ENCODE data around the gene IGFBPL1.
"Not testable (repeated sequence)": the region's sequence is repeated elsewhere in the genome, so short reads cannot be mapped to it uniquely, and the experiment has no call there.

IGFBPL1 gene

DNA sequence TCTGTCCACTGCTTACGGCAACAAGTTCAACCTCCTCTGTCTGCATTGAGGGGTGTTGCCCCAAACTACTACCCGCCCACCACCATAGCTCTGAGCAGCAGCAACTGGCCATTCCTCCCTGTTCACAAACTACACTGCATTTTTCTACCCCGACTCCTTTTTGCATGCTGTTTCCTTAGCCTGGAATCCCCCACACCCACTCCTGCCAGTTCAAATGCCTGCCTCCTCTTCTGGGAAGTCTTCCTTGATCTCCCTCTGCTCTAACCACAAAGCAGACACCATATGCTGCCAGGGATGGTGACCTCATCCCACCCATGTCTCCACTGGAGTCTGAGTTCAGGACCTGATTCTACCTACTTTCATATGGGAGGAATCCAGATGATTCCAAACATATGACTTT is 18.5 kb downstream of the IGFBPL1 start:
- no peak overlapping the region for H3K4me3 ChIP-seq (replicated peaks in 1 of 2; ENCODE audit: low read depth in 2 of 2, low read length in 2 of 2)
- DNase-seq (ENCODE audit: low read depth in 2 of 2): no peak
- TF ChIP-seq, protein P1, sequence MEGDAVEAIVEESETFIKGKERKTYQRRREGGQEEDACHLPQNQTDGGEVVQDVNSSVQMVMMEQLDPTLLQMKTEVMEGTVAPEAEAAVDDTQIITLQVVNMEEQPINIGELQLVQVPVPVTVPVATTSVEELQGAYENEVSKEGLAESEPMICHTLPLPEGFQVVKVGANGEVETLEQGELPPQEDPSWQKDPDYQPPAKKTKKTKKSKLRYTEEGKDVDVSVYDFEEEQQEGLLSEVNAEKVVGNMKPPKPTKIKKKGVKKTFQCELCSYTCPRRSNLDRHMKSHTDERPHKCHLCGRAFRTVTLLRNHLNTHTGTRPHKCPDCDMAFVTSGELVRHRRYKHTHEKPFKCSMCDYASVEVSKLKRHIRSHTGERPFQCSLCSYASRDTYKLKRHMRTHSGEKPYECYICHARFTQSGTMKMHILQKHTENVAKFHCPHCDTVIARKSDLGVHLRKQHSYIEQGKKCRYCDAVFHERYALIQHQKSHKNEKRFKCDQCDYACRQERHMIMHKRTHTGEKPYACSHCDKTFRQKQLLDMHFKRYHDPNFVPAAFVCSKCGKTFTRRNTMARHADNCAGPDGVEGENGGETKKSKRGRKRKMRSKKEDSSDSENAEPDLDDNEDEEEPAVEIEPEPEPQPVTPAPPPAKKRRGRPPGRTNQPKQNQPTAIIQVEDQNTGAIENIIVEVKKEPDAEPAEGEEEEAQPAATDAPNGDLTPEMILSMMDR (IDR thresholded peaks at IDR 0.05; ENCODE audit: low read depth, low read length): no peak

DNA sequence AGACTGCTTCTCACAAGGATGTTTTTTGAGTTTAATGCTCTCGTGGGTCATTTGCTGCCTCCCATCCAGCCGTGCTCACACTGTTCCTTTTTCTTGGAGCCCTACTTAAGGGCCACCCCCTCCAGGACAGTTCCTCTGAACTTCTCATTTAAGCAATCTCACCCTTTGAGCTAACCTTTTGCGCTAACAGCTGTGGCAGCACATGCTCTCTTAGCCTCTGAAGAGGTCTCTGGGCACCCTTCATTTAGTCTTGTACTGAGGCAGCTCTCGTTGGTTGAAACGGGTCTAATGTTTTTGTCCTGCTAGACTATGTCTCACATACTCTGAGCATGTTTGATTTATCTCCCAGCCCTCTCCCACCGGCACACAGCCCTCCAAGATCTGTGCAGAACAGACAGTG is 19.9 kb downstream of the IGFBPL1 start:
- TF ChIP-seq, protein P1 (IDR thresholded peaks at IDR 0.05; ENCODE audit: low read depth, low read length): no peak
- H3K4me3 ChIP-seq (replicated peaks in 1 of 2; ENCODE audit: low read depth in 2 of 2, low read length in 2 of 2): no peak overlapping the region
- DNase-seq (ENCODE audit: low read depth in 2 of 2): no peak

DNA sequence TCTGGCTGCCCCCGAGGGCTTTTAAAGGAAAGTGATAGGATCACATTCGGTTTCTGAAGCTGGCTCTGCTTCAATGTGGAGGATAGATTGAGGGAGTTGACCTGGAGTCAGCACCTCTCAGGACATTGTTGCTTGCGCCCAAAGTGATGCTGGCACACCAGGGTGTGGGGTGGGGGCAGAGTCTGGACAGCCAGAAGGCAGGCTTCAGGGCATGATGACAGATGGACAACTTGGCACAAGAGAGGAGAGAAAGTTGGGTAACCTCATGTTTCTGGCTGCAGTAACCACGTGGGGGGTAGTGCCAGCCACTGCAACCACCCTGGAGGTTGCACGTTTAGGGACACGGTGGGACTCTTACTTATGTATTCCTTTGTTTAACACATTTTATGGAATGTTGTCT is 22.3 kb downstream of the IGFBPL1 start:
- TF ChIP-seq, protein P1 (IDR thresholded peaks at IDR 0.05; ENCODE audit: low read depth, low read length): no peak
- DNase-seq (ENCODE audit: low read depth in 2 of 2): no peak
- H3K4me3 ChIP-seq (replicated peaks in 1 of 2; ENCODE audit: low read depth in 2 of 2, low read length in 2 of 2): no peak overlapping the region

DNA sequence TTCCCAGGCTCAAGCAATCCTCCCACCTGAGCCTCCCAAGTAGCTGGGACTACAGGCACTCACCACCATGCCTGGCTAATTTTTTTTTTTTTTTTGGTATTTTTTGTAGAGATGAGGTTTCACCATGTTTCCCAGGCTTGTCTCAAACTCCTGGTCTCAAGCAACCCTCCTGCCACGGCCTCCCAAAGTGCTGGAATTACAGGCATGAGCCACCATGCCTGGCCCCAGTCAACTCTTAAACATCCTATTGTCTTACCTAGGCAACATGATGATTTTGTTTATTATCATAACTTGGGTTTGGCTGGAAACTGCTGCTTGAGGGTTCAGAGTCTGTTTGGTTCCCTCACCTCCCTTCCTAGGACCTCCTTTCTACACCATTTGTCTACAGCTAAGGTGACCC is 25.1 kb downstream of the IGFBPL1 start:
- DNase-seq (ENCODE audit: low read depth in 2 of 2); H3K4me3 ChIP-seq (replicated peaks in 1 of 2; ENCODE audit: low read depth in 2 of 2, low read length in 2 of 2): not testable (repeated sequence)

DNA sequence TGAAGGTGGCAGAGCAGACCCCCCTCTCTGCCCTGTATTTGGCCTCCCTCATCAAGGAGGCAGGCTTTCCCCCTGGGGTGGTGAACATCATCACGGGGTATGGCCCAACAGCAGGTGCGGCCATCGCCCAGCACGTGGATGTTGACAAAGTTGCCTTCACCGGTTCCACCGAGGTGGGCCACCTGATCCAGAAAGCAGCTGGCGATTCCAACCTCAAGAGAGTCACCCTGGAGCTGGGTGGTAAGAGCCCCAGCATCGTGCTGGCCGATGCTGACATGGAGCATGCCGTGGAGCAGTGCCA is 27.9 kb downstream of the IGFBPL1 start:
- H3K4me3 ChIP-seq (replicated peaks in 1 of 2; ENCODE audit: low read depth in 2 of 2, low read length in 2 of 2): no peak overlapping the region
- TF ChIP-seq, protein P1 (IDR thresholded peaks at IDR 0.05; ENCODE audit: low read depth, low read length): no peak
- no peak for DNase-seq (ENCODE audit: low read depth in 2 of 2)

DNA sequence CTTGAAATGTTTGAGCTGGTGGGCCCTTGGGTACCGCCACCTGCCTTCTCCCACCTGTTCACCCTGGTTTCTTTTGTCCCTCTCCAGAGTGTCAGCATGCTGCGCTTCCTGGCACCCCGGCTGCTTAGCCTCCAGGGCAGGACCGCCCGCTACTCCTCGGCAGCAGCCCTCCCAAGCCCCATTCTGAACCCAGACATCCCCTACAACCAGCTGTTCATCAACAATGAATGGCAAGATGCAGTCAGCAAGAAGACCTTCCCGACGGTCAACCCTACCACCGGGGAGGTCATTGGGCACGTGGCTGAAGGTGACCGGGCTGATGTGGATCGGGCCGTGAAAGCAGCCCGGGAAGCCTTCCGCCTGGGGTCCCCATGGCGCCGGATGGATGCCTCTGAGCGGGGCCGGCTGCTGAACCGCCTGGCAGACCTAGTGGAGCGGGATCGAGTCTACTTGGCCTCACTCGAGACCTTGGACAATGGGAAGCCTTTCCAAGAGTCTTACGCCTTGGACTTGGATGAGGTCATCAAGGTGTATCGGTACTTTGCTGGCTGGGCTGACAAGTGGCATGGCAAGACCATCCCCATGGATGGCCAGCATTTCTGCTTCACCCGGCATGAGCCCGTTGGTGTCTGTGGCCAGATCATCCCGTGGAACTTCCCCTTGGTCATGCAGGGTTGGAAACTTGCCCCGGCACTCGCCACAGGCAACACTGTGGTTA is 28.4 kb downstream of the IGFBPL1 start:
- TF ChIP-seq, protein P1 (IDR thresholded peaks at IDR 0.05; ENCODE audit: low read depth, low read length): no peak
- no peak for DNase-seq (ENCODE audit: low read depth in 2 of 2)
- H3K4me3 ChIP-seq (replicated peaks in 1 of 2; ENCODE audit: low read depth in 2 of 2, low read length in 2 of 2): no peak overlapping the region

DNA sequence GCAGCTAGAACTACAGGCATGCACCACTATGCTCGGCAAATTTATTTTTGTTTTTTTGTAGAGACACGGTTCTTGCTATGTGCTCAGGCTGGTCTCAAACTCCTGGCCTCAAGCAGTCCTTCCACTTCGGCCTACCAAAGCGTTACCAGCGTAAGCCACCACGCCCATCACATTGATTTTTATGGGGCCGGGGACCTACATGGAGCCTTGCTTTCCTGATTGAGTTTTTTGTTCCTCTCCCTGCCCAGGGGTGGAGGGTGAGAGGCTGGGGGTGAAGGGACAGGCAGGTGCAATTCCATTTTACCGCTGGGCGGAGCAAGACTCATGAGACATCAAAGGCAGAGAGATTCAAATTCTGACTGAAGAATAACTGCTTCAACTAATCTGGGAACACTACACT is 29.8 kb downstream of the IGFBPL1 start:
- H3K4me3 ChIP-seq (replicated peaks in 1 of 2; ENCODE audit: low read depth in 2 of 2, low read length in 2 of 2): no peak overlapping the region

More for the DNA sequence above, 29.8 kb downstream of the IGFBPL1 start:
- no peak for DNase-seq (ENCODE audit: low read depth in 2 of 2)
- TF ChIP-seq, protein P1 (IDR thresholded peaks at IDR 0.05; ENCODE audit: low read depth, low read length): no peak

Data from cardiac fibroblast (primary cell).